ENCODE measurements around the gene RBM47. TPM values are rescaled to one million over a fixed set of nuclear protein-coding genes. Genes with fewer than 3 reads are reported as not detected.
A peak's percentile ranks its signal among the peaks of the same experiment; 100 is the strongest.

The RBM47 gene
- total RNA-seq, 1 donor from 2014 or later: 108 TPM

DNA sequence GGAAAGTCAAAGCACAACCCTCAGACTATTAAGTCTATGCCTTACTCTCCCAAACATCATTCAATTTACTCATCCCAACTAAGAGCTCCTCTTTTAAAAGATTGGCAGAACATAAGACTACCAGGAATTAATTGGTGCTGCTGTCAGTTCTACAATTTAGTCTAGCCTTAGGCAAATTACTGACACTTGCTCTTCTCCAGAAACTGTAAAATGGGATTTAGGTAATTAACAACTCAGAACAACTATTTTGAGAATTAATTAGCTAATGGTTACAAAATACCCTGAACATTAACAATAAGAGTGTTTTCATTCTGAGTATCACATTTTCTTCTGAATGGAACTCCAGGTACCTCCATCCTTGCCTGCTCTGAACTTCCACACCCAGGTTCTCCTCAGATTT lies 36.2 kb upstream of the RBM47 start:
- intact Hi-C loops (cut with DNase I): no loop called here
- TF ChIP-seq, protein P1, sequence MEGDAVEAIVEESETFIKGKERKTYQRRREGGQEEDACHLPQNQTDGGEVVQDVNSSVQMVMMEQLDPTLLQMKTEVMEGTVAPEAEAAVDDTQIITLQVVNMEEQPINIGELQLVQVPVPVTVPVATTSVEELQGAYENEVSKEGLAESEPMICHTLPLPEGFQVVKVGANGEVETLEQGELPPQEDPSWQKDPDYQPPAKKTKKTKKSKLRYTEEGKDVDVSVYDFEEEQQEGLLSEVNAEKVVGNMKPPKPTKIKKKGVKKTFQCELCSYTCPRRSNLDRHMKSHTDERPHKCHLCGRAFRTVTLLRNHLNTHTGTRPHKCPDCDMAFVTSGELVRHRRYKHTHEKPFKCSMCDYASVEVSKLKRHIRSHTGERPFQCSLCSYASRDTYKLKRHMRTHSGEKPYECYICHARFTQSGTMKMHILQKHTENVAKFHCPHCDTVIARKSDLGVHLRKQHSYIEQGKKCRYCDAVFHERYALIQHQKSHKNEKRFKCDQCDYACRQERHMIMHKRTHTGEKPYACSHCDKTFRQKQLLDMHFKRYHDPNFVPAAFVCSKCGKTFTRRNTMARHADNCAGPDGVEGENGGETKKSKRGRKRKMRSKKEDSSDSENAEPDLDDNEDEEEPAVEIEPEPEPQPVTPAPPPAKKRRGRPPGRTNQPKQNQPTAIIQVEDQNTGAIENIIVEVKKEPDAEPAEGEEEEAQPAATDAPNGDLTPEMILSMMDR (IDR thresholded peaks at IDR 0.05): no peak
- Histone ChIP-seq H3K4me1 (no peaks in the 10 kb centered on the region), H3K27ac (no peak overlapping the region), H3K36me3 (no peaks in the 10 kb centered on the region), H3K4me3 (no peak overlapping the region), H3K27me3 (ENCODE audit: low read depth) (no peaks in the 10 kb centered on the region), H3K9me3 (no peaks in the 10 kb centered on the region)
- DNase-seq (no peak), ATAC-seq (no peak)

DNA sequence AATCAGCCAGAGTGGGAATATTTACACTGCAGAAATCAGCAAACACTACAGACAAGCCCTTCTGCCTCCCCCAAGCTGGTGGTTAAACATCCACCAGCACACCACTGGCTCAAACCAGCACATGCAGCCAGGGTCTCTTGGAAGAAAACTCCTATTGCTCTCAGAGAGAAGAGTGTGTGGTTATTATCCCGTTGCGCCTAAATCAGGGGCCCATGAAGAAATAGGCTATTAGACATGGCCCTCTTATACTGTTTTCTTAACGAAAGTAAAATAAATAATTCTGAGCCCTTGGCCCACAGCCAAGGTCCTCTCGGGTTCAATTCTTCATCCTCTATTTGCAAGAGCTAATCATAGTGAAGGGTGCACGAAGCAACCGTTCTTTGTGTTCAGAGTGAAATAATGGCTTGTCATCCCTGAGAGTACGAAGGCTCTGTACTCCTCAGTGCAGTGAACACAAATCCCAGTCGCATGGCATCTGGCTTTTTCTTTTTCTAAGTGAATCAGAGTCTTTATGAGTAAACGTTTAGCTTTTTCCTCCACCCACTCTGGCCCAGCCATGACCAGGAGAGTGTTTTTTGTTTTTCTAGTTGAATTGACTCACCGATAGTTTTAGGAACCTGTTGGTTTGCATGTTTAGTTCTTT lies 33.4 kb upstream of the RBM47 start:
- no peak overlapping the region for H3K4me3 ChIP-seq
- peak; percentile 50 for DNase-seq
- TF ChIP-seq, protein P1 (IDR thresholded peaks at IDR 0.05): no peak
- ATAC-seq: peak; percentile 91 to 93
- H3K9me3 ChIP-seq: no peaks in the 10 kb centered on the region
- no peaks in the 10 kb centered on the region for H3K27me3 ChIP-seq (ENCODE audit: low read depth)
- peak overlapping the region; percentile 49 for H3K27ac ChIP-seq
- no peaks in the 10 kb centered on the region for H3K4me1 ChIP-seq
- no peaks in the 10 kb centered on the region for H3K36me3 ChIP-seq
- intact Hi-C loops (cut with DNase I): no loop called here

DNA sequence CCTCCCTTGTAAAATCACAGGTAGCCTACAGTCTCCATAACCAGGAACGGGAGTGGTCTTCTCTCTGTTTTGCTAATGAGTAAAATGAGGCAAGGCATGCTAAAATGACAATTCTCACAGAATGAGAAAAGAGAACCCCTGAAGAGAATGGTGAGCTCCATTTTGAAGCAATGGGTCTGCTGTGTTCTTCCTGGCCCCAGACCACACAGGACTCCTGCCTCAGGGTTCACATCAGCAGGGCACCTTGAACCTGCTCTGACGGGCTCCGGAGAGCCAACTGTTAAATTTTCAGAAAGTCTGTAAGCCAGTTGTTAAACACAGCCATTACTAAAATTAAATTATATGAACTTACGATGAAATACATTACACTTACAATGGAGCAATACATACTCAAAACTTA lies 32.1 kb upstream of the RBM47 start:
- Histone ChIP-seq H3K4me3 (no peak overlapping the region), H3K27me3 (ENCODE audit: low read depth) (no peaks in the 10 kb centered on the region), H3K9me3 (no peaks in the 10 kb centered on the region), H3K36me3 (no peaks in the 10 kb centered on the region), H3K4me1 (no peaks in the 10 kb centered on the region), H3K27ac (no peak overlapping the region)
- TF ChIP-seq, protein P1 (IDR thresholded peaks at IDR 0.05): no peak
- intact Hi-C loops (cut with DNase I): no loop called here
- DNase-seq (no peak), ATAC-seq (no peak)

DNA sequence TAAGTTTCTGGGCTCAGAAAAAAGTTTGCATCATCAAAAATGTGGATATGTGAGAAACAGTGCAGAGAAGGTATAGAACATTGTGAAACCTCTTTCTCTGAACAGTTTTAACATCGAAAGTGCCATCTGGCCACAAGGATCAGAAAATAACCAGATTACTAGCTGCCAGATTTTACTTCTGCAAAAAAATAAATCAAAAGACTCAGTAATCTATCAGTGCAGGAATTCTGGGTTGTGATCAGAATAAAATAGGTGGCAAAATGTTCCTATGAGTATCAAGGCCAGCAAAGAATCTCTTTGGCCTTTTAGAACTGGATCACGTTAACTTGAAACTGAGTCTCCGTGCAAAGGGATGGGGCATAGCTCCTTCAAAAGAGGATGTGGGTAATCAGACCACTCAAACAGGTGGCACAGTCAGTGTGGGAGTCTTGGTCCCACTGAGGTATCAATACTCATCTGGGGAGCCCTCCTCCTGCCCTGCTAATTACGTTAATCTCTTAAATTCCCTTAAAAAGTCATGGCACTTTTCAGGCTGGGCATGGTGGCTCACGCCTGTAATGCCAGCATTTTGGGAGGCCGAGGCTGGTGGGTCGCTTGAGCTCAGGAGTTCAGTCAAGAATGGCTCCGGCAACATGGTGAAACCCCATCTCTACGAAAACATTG lies 26.7 kb upstream of the RBM47 start:
- Histone ChIP-seq H3K4me1 (peaks cover 6% of the 10 kb centered on the region), H3K36me3 (no peaks in the 10 kb centered on the region), H3K27ac (no peak overlapping the region), H3K9me3 (no peaks in the 10 kb centered on the region), H3K4me3 (no peak overlapping the region), H3K27me3 (ENCODE audit: low read depth) (no peaks in the 10 kb centered on the region)
- intact Hi-C loops (cut with DNase I): no loop called here
- TF ChIP-seq, protein P1 (IDR thresholded peaks at IDR 0.05): no peak
- no peak for DNase-seq
- no peak for ATAC-seq

DNA sequence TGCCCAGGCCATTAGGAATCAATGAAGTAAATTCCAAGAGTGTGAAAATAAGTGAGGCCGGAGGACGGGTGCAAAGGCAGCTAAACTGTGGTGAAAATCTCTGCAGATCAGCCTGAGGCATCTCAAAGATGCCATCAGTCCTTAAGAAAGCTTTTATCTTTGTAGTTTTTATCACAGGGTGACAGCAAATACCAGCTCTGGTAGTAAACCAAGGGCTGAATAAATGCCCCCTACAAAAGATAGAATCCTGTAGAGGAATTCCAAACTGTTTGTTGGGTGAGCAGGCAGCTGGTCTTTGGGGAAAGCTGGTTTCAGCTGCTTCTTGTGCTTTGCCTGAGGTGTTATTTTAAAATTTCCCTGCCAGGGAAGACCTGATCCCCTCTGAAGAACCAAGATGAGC lies 21.6 kb upstream of the RBM47 start:
- Histone ChIP-seq H3K4me1 (peaks cover 6% of the 10 kb centered on the region), H3K4me3 (no peak overlapping the region), H3K9me3 (no peaks in the 10 kb centered on the region), H3K27me3 (ENCODE audit: low read depth) (no peaks in the 10 kb centered on the region), H3K27ac (no peak overlapping the region), H3K36me3 (no peaks in the 10 kb centered on the region)
- ATAC-seq (no peak), DNase-seq (no peak)
- TF ChIP-seq, protein P1 (IDR thresholded peaks at IDR 0.05): no peak
- intact Hi-C loops (cut with DNase I): no loop called here

Data from lower lobe of right lung (tissue), 2 donors.